HT-29 (cell line): ENCODE results near the gene LSM3. TPM values are rescaled to one million over a fixed set of nuclear protein-coding genes. Genes with fewer than 3 reads are reported as not detected.
"Not testable (repeated sequence)": the region's sequence is repeated elsewhere in the genome, so short reads cannot be mapped to it uniquely, and the experiment has no call there.

Experiments used
- DNase-seq: peaks from one replicate; pipeline ENCODE4 v3.0.0-alpha.2; 2015; ENCODE audit warnings: low spot score
- total RNA-seq: library from RNA; depleted of rRNA; stranded (reverse); fragments of >200 nt; shearing (Covaris generic); gene quantifications from 2 replicates; pipeline ENCODE4 v1.2.3, GENCODE V29; 2014

LSM3 gene
- total RNA-seq, 1 experiment from 2014 or later, result 7.1 TPM

GRCh38 chr3:14221902-14222301 lies 43.3 kb downstream of the LSM3 start:
- no peak for DNase-seq

GRCh38 chr3:14222457-14222856 lies 43.8 kb downstream of the LSM3 start:
- DNase-seq, result no peak

- no peak for DNase-seq
These were observed 44.4 kb downstream of the LSM3 start for GRCh38 chr3:14222900-14223594.

- no peak for DNase-seq
These were observed 45.0 kb downstream of the LSM3 start for GRCh38 chr3:14223595-14223994.

- peak; percentile 51 for DNase-seq
These were observed 46.3 kb downstream of the LSM3 start for GRCh38 chr3:14224895-14225294.

GRCh38 chr3:14225421-14225820 lies 46.8 kb downstream of the LSM3 start:
- peak; percentile 53 for DNase-seq

- not testable (repeated sequence) for DNase-seq
These were observed 47.7 kb downstream of the LSM3 start for GRCh38 chr3:14226351-14226750.

GRCh38 chr3:14227856-14228255 lies 49.2 kb downstream of the LSM3 start:
- DNase-seq, result peak; percentile 56

- no peak for DNase-seq
These were observed 50.3 kb downstream of the LSM3 start for GRCh38 chr3:14228681-14229470.

GRCh38 chr3:14229695-14230094 lies 51.1 kb downstream of the LSM3 start:
- DNase-seq, result not testable (repeated sequence)

GRCh38 chr3:14230729-14231128 lies 52.1 kb downstream of the LSM3 start:
- no peak for DNase-seq

- no peak for DNase-seq
These were observed 52.8 kb downstream of the LSM3 start for GRCh38 chr3:14231145-14231990.

GRCh38 chr3:14231998-14232501 lies 53.4 kb downstream of the LSM3 start:
- DNase-seq, result no peak

- DNase-seq, result peak; percentile 55
These were observed 55.8 kb downstream of the LSM3 start for GRCh38 chr3:14234251-14235002.

- peak; percentile 47 for DNase-seq
These were observed 56.6 kb downstream of the LSM3 start for GRCh38 chr3:14235003-14235911.

- no peak for DNase-seq
These were observed 57.3 kb downstream of the LSM3 start for GRCh38 chr3:14235912-14236295.

GRCh38 chr3:14236902-14237301 lies 58.3 kb downstream of the LSM3 start:
- no peak for DNase-seq

- no peak for DNase-seq
These were observed 58.8 kb downstream of the LSM3 start for GRCh38 chr3:14237457-14237856.

- no peak for DNase-seq
These were observed 59.7 kb downstream of the LSM3 start for GRCh38 chr3:14238356-14238755.

GRCh38 chr3:14238930-14239329 lies 60.3 kb downstream of the LSM3 start:
- DNase-seq, result no peak
